Naive thymus-derived CD4-positive, alpha-beta T cell (primary cell): Measurements from ENCODE around the gene CASP10. TPM values are rescaled to one million over a fixed set of nuclear protein-coding genes. Genes with fewer than 3 reads are reported as not detected.
"Not testable (repeated sequence)": the region's sequence is repeated elsewhere in the genome, so short reads cannot be mapped to it uniquely, and the experiment has no call there.

Experiments
- ATAC-seq: fragments of 150-1000 bp; cut with Tn5 transposase; 2 replicates; pipeline ENCODE4 v1.10.0; 2021; ENCODE audit warnings: mild to moderate bottlenecking, moderate library complexity
- CTCF ChIA-PET: fragments of 350-600 bp; sonication (Branson Sonifier 250); formaldehyde crosslinking; loops from one replicate; lab custom pipeline; 2021; ENCODE audit warnings: antibody characterized with exemption; lab: Charles Lee
- POLR2A ChIA-PET: fragments of 350-600 bp; sonication (Branson Sonifier 250); formaldehyde crosslinking; loops from one replicate; lab custom pipeline; 2021; ENCODE audit warnings: antibody characterized with exemption, inconsistent platforms; lab: Charles Lee
- DNase-seq, 9 donors: peaks; one replicate each; pipeline versions ENCODE4 v3.0.0 to v3.0.0-alpha.2; 2020 to 2022; ENCODE audit warnings: mixed read lengths in 1 of 9
- H3K27ac ChIP-seq: one replicate; pipeline ENCODE4 v1.7.0; 2013; ENCODE audit warnings: mild to moderate bottlenecking, low read depth, low read length, moderate library complexity
- H3K27me3 ChIP-seq, 2 donors: one replicate each; pipeline ENCODE4 v1.7.0; 2013; ENCODE audit warnings: low read length in 2 of 2, mild to moderate bottlenecking in 2 of 2, moderate library complexity in 2 of 2; ENCODE audit not compliant: control insufficient read depth in 2 of 2, insufficient read depth in 2 of 2
- H3K36me3 ChIP-seq, 3 experiments: 1 replicate in 2 of 3; 2 replicates in 1 of 3; pipeline ENCODE4 v1.7.0; 2013; ENCODE audit warnings: low read length in 3 of 3, mild to moderate bottlenecking in 3 of 3, moderate library complexity in 1 of 3; ENCODE audit not compliant: insufficient read depth in 3 of 3, control insufficient read depth in 2 of 3
- H3K4me1 ChIP-seq, 2 donors: one replicate each; pipeline ENCODE4 v1.7.0; 2013; ENCODE audit warnings: low read length in 2 of 2, mild to moderate bottlenecking in 2 of 2, moderate library complexity in 1 of 2; ENCODE audit not compliant: control insufficient read depth in 2 of 2, insufficient read depth in 2 of 2
- H3K4me3 ChIP-seq: 2 replicates; pipeline ENCODE4 v1.7.0; 2013; ENCODE audit warnings: mild to moderate bottlenecking, low read length
- H3K9me3 ChIP-seq, 3 experiments: 1 replicate in 2 of 3; 2 replicates in 1 of 3; pipeline ENCODE4 v1.7.0; 2013; ENCODE audit warnings: low read length in 3 of 3; ENCODE audit not compliant: control insufficient read depth in 2 of 3
- H3K27ac Mint-ChIP-seq, 9 donors: one replicate each; pipeline ENCODE4 v1.8.0; 2020 to 2022; ENCODE audit warnings: mixed read lengths in 9 of 9, mild to moderate bottlenecking in 8 of 9, moderate library complexity in 5 of 9, inconsistent platforms in 2 of 9
- H3K27me3 Mint-ChIP-seq, 5 donors: one replicate each; pipeline ENCODE4 v1.8.0; 2021 to 2022; ENCODE audit warnings: mixed read lengths in 5 of 5, mild to moderate bottlenecking in 1 of 5
- H3K36me3 Mint-ChIP-seq, 5 donors: one replicate each; pipeline ENCODE4 v1.8.0; 2020 to 2022; ENCODE audit warnings: mixed read lengths in 5 of 5, mild to moderate bottlenecking in 3 of 5, inconsistent platforms in 1 of 5
- H3K4me1 Mint-ChIP-seq, 7 donors: one replicate each; pipeline ENCODE4 v1.8.0; 2020 to 2022; ENCODE audit warnings: mixed read lengths in 7 of 7, mild to moderate bottlenecking in 3 of 7, inconsistent platforms in 1 of 7
- H3K4me3 Mint-ChIP-seq, 10 donors: one replicate each; pipeline ENCODE4 v1.8.0; 2020 to 2022; ENCODE audit warnings: mild to moderate bottlenecking in 10 of 10, mixed read lengths in 10 of 10, moderate library complexity in 6 of 10, inconsistent platforms in 2 of 10
- H3K9me3 Mint-ChIP-seq, 11 donors: one replicate each; pipeline ENCODE4 v1.8.0; 2020 to 2022; ENCODE audit warnings: mixed read lengths in 11 of 11, mild to moderate bottlenecking in 4 of 11, inconsistent platforms in 1 of 11, moderate library complexity in 1 of 11
- intact Hi-C, 2 donors: fragments of 100-400 bp; cut with micrococcal nuclease; formaldehyde crosslinking; loops; one replicate each; pipeline ENCODE4 v1.15.1; 2023
- polyA plus RNA-seq, 2 donors: library from polyadenylated mRNA; unstranded; fragments of 300-500 nt; fragmentation: Illumina TruSeq; gene quantifications; one replicate each; pipeline ENCODE4 v1.2.3, GENCODE V29; 2021
- total RNA-seq, 6 experiments: library from RNA in 5 of 6; stranded (reverse) in 5 of 6; gene quantifications; 1 replicate in 5 of 6; 2 replicates in 1 of 6; pipeline ENCODE4 v1.2.3 and lab custom pipeline; 2021 to 2026

CASP10 gene
- total and polyA plus RNA-seq, 7 experiments from 2014 or later: 15.9 to 49.8 (median 40.8) TPM

GRCh38 chr2:201237486-201238123 is 54.7 kb downstream of the CASP10 start:
- CTCF ChIA-PET: interaction anchor here (0.7 to 2.9 kb wide), 10 partner anchors 10 to 140 kb away, joined by 3 to 44 read pairs (median 9); partner anchors contain the start of gene CASP8
- Mint-ChIP-seq H3K36me3 (peaks cover 19 to 55% (median 40%) of the 10 kb centered on the region in 5 donors), H3K4me3 (peak overlapping the region; percentile 30 to 99 (median 88))

GRCh38 chr2:201239167-201239935 is 56.4 kb downstream of the CASP10 start:
- intact Hi-C loops: loop anchor here (5.0 to 10.0 kb wide), 4 partner anchors 33 to 1675 kb away; partner anchors contain the start of genes CARF (in 1 of the 2), FZD7 (in 1 of the 2) and WDR12 (in 1 of the 2)
- not testable (repeated sequence) for H3K27me3 ChIP-seq, H3K9me3 ChIP-seq, H3K4me3 ChIP-seq, H3K27ac ChIP-seq, H3K27me3 Mint-ChIP-seq, DNase-seq
- H3K4me1 Mint-ChIP-seq: peaks cover 42 to 87% (median 66%) of the 10 kb centered on the region in 7 donors
- Histone ChIP-seq H3K36me3 (peaks cover 0 to 12% (median 0%) of the 10 kb centered on the region in 3 experiments), H3K4me1 (peaks cover 17 to 24% of the 10 kb centered on the region in 2 donors)
- CTCF ChIA-PET: interaction anchor here (0.7 kb wide), 1 partner anchor 151 kb away, joined by 4 read pairs; no protein-coding TSS in a partner anchor
- peaks cover 19 to 53% (median 43%) of the 10 kb centered on the region in 5 donors for H3K36me3 Mint-ChIP-seq
- H3K9me3 Mint-ChIP-seq: peaks cover 0 to 22% (median 6%) of the 10 kb centered on the region in 11 donors
- H3K27ac Mint-ChIP-seq: peak overlapping the region in 8 of 9 donors; percentile 65 to 95 (median 85)
- POLR2A ChIA-PET: interaction anchor here (0.7 to 0.8 kb wide), 2 partner anchors 21 to 25 kb away, joined by 3 to 4 read pairs; partner anchors contain the start of gene CASP8
- ATAC-seq: peak; percentile 48
- H3K4me3 Mint-ChIP-seq: peak overlapping the region in 8 of 10 donors; percentile 17 to 50 (median 44)

More at GRCh38 chr2:201237486-201238123, 54.7 kb downstream of the CASP10 start:
- DNase-seq (no peak), ATAC-seq (no peak)
- peak overlapping the region; percentile 19 for H3K27ac ChIP-seq
- H3K4me1 ChIP-seq: peaks cover 20 to 28% of the 10 kb centered on the region in 2 donors
- POLR2A ChIA-PET: interaction anchor here (0.6 to 2.5 kb wide), 10 partner anchors 10 to 127 kb away, joined by 3 to 33 read pairs (median 4); partner anchors contain the start of gene CASP8
- H3K4me3 ChIP-seq: no peak overlapping the region
- H3K27me3 ChIP-seq: no peaks in the 10 kb centered on the region
- Mint-ChIP-seq H3K27me3 (no peaks in the 10 kb centered on the region), H3K4me1 (peaks cover 41 to 79% (median 58%) of the 10 kb centered on the region in 7 donors), H3K27ac (peak overlapping the region; percentile 35 to 99 (median 97)), H3K9me3 (peaks cover 0 to 22% (median 6%) of the 10 kb centered on the region in 11 donors)
- H3K9me3 ChIP-seq: no peaks in the 10 kb centered on the region
- peaks cover 0 to 12% (median 0%) of the 10 kb centered on the region in 3 experiments for H3K36me3 ChIP-seq
- intact Hi-C loops: loop anchor here (2.0 to 10.0 kb wide), 5 partner anchors 35 to 1677 kb away; partner anchors contain the start of genes CARF (in 1 of the 2), FZD7 (in 1 of the 2) and WDR12 (in 1 of the 2)

- Mint-ChIP-seq H3K27me3 (no peaks in the 10 kb centered on the region), H3K4me3 (no peak overlapping the region), H3K4me1 (peaks cover 39 to 90% (median 71%) of the 10 kb centered on the region in 7 donors), H3K27ac (peak overlapping the region in 8 of 9 donors; percentile 34 to 95 (median 77)), H3K9me3 (peaks cover 0 to 21% (median 6%) of the 10 kb centered on the region in 11 donors), H3K36me3 (peaks cover 19 to 56% (median 37%) of the 10 kb centered on the region in 5 donors)
- POLR2A ChIA-PET: interaction anchor here (1.0 to 1.4 kb wide), 5 partner anchors 9 to 20 kb away, joined by 3 to 7 read pairs (median 6); no protein-coding TSS in a partner anchor
- DNase-seq: no peak
- Histone ChIP-seq H3K36me3 (peaks cover 0 to 12% (median 0%) of the 10 kb centered on the region in 3 experiments), H3K4me3 (no peak overlapping the region), H3K27ac (no peak overlapping the region), H3K27me3 (no peaks in the 10 kb centered on the region), H3K9me3 (no peaks in the 10 kb centered on the region), H3K4me1 (peaks cover 3 to 6% of the 10 kb centered on the region in 2 donors)
- intact Hi-C loops: loop anchor here (1.0 kb wide), 1 partner anchor 10 kb away; no protein-coding TSS in a partner anchor
- CTCF ChIA-PET: interaction anchor here (0.6 to 1.6 kb wide), 2 partner anchors 11 to 249 kb away, joined by 3 to 4 read pairs; no protein-coding TSS in a partner anchor
- ATAC-seq: peak; percentile 24
Observed at GRCh38 chr2:201242571-201243277, 59.8 kb downstream of the CASP10 start.

GRCh38 chr2:201244829-201245228 is 61.9 kb downstream of the CASP10 start:
- Mint-ChIP-seq H3K4me3 (no peak overlapping the region), H3K27me3 (no peaks in the 10 kb centered on the region), H3K27ac (peak overlapping the region; percentile 37 to 95 (median 57)), H3K36me3 (peaks cover 13 to 60% (median 37%) of the 10 kb centered on the region in 5 donors), H3K4me1 (peaks cover 38 to 95% (median 77%) of the 10 kb centered on the region in 7 donors), H3K9me3 (peaks cover 0 to 18% (median 3%) of the 10 kb centered on the region in 11 donors)
- ATAC-seq (no peak), DNase-seq (no peak)
- CTCF ChIA-PET: no interaction called here
- POLR2A ChIA-PET: interaction anchor here (0.5 to 3.1 kb wide), 2 partner anchors 9 to 162 kb away, joined by 3 to 12 read pairs; no protein-coding TSS in a partner anchor
- H3K4me1 ChIP-seq: peaks cover 4 to 15% of the 10 kb centered on the region in 2 donors
- intact Hi-C loops: no loop called here
- H3K27me3 ChIP-seq: no peaks in the 10 kb centered on the region
- H3K36me3 ChIP-seq: peaks cover 0 to 7% (median 0%) of the 10 kb centered on the region in 3 experiments
- H3K4me3 ChIP-seq: no peak overlapping the region
- H3K27ac ChIP-seq: no peak overlapping the region
- no peaks in the 10 kb centered on the region for H3K9me3 ChIP-seq

GRCh38 chr2:201246280-201246679 is 63.3 kb downstream of the CASP10 start:
- peaks cover 6 to 17% of the 10 kb centered on the region in 2 donors for H3K4me1 ChIP-seq
- Mint-ChIP-seq H3K4me3 (peak overlapping the region in 2 of 10 donors; percentile 7 to 19), H3K36me3 (peaks cover 0 to 58% (median 33%) of the 10 kb centered on the region in 5 donors), H3K9me3 (peaks cover 0 to 16% (median 2%) of the 10 kb centered on the region in 11 donors), H3K27ac (peak overlapping the region in 8 of 9 donors; percentile 43 to 95 (median 71)), H3K27me3 (no peaks in the 10 kb centered on the region), H3K4me1 (peaks cover 38 to 95% (median 76%) of the 10 kb centered on the region in 7 donors)
- DNase-seq (no peak), ATAC-seq (no peak)
- POLR2A ChIA-PET: interaction anchor here (1.2 to 3.1 kb wide), 3 partner anchors 8 to 16 kb away, joined by 3 to 12 read pairs (median 5); partner anchors contain the start of gene CASP8
- peaks cover 0 to 7% (median 0%) of the 10 kb centered on the region in 3 experiments for H3K36me3 ChIP-seq
- no peaks in the 10 kb centered on the region for H3K27me3 ChIP-seq
- no peak overlapping the region for H3K27ac ChIP-seq
- intact Hi-C loops: no loop called here
- CTCF ChIA-PET: no interaction called here
- H3K4me3 ChIP-seq: no peak overlapping the region
- no peaks in the 10 kb centered on the region for H3K9me3 ChIP-seq
